ENCODE data around the gene ESRP2.
A peak's percentile ranks its signal among the peaks of the same experiment; 100 is the strongest.

The ESRP2 gene

DNA sequence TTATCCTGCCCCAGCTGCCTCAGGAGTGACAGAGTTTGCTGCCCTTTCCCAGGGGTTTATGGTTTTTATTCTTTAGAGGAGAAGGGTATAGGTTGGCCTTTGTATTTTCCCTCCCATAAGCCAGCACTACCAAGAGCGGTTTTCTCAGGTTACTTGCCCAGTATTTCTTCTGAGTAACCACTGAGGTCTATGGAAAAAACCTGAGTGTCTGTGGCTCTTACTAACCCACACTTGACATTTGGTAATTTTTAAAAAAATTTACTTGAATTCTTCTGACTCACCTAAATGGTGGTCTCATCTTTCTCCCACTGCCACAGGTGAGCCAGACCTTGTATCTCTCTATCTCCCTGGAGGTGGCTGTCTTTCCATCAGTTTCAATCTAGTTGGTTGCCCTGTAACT is 34.4 kb upstream of the ESRP2 start:
- Mint-ChIP-seq H3K36me3 (ENCODE audit: low read depth) (peaks cover 45% of the 10 kb centered on the region), H3K9me3 (no peaks in the 10 kb centered on the region), H3K27me3 (no peaks in the 10 kb centered on the region), H3K4me3 (peak overlapping the region; percentile 23), H3K4me1 (ENCODE audit: low read depth) (peaks cover 96% of the 10 kb centered on the region), H3K27ac (peak overlapping the region; percentile 91)

- H3K9me3 Mint-ChIP-seq, result no peaks in the 10 kb centered on the region
- peak overlapping the region; percentile 64 for H3K4me3 Mint-ChIP-seq
- H3K36me3 Mint-ChIP-seq (ENCODE audit: low read depth), result peaks cover 44% of the 10 kb centered on the region
- no peaks in the 10 kb centered on the region for H3K27me3 Mint-ChIP-seq
- peak overlapping the region; percentile 91 for H3K27ac Mint-ChIP-seq
- peaks cover 93% of the 10 kb centered on the region for H3K4me1 Mint-ChIP-seq (ENCODE audit: low read depth)
Measured at GRCh38 chr16:68269793-68270192, 33.9 kb upstream of the ESRP2 start.

DNA sequence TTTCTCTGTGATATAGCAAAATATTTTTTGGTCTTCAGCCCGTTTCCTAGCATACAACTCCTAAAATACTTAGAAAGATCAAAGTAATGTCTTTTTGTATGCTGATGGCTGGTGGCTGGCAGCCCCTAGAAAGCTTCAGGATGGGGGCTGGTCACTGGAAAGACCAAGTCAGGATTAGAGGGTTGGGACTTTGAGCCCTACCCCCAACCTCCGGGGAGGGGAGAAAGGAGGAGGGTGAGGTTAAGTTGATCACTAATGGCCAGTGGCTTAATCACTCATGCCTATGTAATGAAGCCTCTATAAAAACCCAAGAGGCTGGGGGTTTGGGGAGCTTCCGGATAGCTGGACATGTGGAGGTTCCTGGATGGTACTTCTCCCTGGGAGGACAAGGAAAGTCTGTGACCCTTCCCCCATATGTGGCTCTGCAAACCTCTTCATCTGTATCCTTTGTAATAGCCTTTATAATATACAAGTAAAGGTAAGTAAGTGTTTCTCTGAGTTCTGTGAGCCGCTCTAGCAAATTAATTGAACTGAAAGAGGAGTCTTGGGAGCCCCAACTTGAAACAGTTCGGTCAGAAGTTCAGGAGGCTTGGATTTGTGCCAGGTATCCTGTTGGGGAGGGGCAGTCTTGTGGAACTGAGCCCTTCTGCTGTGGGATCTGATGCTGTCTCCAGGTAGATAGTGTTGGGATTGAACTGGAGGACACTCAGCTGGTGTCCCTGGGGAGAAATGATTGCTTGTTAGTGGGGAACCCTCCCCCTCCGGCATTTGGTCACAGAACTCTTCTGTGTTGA is 31.9 kb upstream of the ESRP2 start:
- peaks cover 27% of the 10 kb centered on the region for H3K36me3 Mint-ChIP-seq (ENCODE audit: low read depth)
- no peaks in the 10 kb centered on the region for H3K9me3 Mint-ChIP-seq
- peak overlapping the region; percentile 68 for H3K4me3 Mint-ChIP-seq
- H3K27me3 Mint-ChIP-seq, result no peaks in the 10 kb centered on the region
- H3K27ac Mint-ChIP-seq, result peak overlapping the region; percentile 89
- peaks cover 85% of the 10 kb centered on the region for H3K4me1 Mint-ChIP-seq (ENCODE audit: low read depth)

GRCh38 chr16:68265078-68265920 is 29.4 kb upstream of the ESRP2 start:
- H3K4me1 Mint-ChIP-seq (ENCODE audit: low read depth), result peaks cover 66% of the 10 kb centered on the region
- H3K4me3 Mint-ChIP-seq, result peak overlapping the region; percentile 95

DNA sequence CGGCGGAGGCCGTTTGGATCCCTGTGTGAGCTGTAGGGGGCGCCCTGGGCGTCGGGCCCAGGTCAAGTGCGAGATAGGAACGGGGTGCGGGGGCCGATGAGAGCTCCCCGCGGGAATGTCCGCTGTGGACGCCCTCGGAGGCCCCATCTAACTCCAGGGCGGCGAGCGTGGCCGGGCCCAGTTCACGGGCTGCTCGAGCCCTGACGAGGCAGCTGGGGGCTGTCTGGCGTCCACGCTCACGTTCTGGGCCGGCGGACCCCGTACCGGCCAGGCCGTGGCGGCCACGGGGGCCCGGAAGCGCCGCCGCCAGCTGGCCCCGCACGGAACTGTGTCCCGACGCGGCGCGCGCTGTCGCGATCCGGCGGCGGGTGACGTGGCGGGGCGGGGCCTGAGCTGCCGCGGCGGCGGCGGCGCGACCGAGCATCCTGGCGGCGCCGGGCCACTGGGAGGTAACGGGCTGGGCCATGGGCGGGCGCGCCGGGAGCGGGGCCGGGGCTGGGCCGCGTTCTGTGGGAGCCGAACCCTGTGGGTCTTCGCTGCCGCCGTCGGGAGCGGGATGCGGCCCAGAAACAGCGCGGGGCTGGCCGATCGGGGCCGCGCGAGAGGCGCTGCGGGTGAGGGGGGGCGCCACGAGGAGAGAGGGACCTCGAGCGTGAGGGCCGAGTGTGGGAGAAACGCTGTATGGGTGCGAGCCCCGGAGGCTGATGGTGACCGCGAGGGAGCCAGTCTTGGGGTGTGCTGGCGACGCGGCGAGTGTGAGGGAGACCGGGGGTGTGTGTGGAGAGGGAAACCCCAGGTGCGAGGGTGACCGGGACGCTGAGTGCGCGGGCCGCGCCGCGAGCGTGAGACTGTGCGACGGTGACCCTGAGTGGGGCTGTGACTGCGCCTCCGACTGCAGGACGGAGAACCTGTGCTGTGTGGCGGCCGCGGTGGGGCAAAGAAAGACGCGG is 28.5 kb upstream of the ESRP2 start, which contains the start of gene SLC7A6:
SLC7A6 (plus strand) TSS at position 399 of the 950 bp plus-strand sequence. CDS start 10,201 bp downstream, outside the sequence.
- Mint-ChIP-seq H3K9me3 (no peaks in the 10 kb centered on the region), H3K36me3 (ENCODE audit: low read depth) (peaks cover 16% of the 10 kb centered on the region), H3K27me3 (no peaks in the 10 kb centered on the region), H3K4me1 (ENCODE audit: low read depth) (peaks cover 57% of the 10 kb centered on the region), H3K4me3 (peak within 1 kb of the TSS; percentile 95), H3K27ac (peak within 1 kb of the TSS; percentile 98)

More at GRCh38 chr16:68265078-68265920, 29.4 kb upstream of the ESRP2 start:
- Mint-ChIP-seq H3K27me3 (no peaks in the 10 kb centered on the region), H3K27ac (peak overlapping the region; percentile 98), H3K9me3 (no peaks in the 10 kb centered on the region), H3K36me3 (ENCODE audit: low read depth) (peaks cover 18% of the 10 kb centered on the region)

- Mint-ChIP-seq H3K36me3 (ENCODE audit: low read depth) (peaks cover 13% of the 10 kb centered on the region), H3K4me1 (ENCODE audit: low read depth) (peaks cover 49% of the 10 kb centered on the region), H3K4me3 (peak overlapping the region; percentile 84), H3K9me3 (no peaks in the 10 kb centered on the region), H3K27ac (peak overlapping the region; percentile 93), H3K27me3 (no peaks in the 10 kb centered on the region)
Measured at GRCh38 chr16:68263559-68264127, 27.7 kb upstream of the ESRP2 start.

DNA sequence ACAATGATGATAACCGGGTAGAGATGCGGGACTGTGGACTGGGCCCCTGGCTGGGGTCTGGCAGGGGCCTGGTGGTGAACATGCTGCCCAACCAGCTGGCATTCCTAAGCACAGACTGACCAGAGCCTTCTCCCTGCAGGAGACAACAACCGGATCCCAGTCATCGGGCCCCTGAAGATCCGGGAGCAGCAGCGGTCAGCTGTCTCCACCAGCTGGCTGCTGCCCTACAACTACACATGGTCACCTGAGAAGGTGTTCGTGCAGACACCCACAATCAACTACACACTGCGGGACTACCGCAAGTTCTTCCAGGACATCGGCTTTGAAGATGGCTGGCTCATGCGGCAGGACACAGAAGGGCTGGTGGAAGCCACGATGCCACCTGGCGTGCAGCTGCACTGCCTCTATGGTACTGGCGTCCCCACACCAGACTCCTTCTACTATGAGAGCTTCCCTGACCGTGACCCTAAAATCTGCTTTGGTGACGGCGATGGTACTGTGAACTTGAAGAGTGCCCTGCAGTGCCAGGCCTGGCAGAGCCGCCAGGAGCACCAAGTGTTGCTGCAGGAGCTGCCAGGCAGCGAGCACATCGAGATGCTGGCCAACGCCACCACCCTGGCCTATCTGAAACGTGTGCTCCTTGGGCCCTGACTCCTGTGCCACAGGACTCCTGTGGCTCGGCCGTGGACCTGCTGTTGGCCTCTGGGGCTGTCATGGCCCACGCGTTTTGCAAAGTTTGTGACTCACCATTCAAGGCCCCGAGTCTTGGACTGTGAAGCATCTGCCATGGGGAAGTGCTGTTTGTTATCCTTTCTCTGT is 23.3 kb upstream of the ESRP2 start:
- no peaks in the 10 kb centered on the region for H3K27me3 Mint-ChIP-seq
- H3K4me3 Mint-ChIP-seq, result no peak overlapping the region
- H3K4me1 Mint-ChIP-seq (ENCODE audit: low read depth), result peaks cover 23% of the 10 kb centered on the region
- H3K27ac Mint-ChIP-seq, result no peak overlapping the region
- H3K9me3 Mint-ChIP-seq, result no peaks in the 10 kb centered on the region
- peaks cover 10% of the 10 kb centered on the region for H3K36me3 Mint-ChIP-seq (ENCODE audit: low read depth)

DNA sequence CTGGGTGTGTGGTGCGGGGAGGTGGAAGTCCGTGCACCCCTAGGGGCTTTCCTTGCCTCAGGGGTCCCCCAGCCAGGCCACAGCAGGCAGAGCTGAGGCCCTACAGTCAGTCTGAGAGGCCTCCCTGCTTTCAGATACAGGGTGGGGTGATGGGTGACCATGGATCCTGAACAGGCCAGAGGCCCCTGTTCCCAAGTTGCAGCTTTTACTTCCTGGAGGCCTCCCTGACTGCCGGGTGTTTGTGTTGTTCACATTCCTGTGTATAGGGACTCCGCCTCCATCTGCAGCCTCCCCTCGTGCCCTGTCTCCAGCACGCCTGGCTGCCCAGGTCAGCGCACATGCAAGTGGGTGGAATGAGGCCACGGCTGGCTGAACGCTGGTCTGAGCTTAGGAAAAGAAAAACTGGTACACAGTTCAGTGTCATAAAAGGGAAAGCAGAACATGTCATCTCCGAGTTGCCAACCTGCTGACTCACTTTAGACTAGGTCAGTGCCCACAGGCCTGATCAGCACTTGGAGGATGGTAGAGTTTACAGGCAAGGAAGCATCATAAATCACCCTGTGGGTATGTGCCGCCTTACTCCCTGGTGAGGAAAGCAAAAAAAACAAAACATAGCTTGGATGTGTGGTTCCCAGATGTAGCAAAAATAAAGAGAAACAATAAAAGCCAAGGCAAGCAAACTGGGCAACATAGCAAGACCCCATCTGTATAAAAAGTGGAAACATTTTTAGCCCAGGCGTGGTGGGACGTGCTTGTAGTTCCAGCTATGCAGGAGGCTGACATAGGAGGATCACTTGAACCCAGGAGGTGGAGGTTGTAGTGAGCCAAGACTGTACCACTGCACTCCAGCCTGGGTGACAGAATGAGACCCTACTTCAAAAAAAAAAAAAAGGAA is 22.2 kb upstream of the ESRP2 start:
- no peaks in the 10 kb centered on the region for H3K27me3 Mint-ChIP-seq
- H3K36me3 Mint-ChIP-seq (ENCODE audit: low read depth), result peaks cover 10% of the 10 kb centered on the region
- no peak overlapping the region for H3K4me3 Mint-ChIP-seq
- no peak overlapping the region for H3K27ac Mint-ChIP-seq
- no peaks in the 10 kb centered on the region for H3K9me3 Mint-ChIP-seq
- peaks cover 14% of the 10 kb centered on the region for H3K4me1 Mint-ChIP-seq (ENCODE audit: low read depth)

- Mint-ChIP-seq H3K4me1 (ENCODE audit: low read depth) (peaks cover 11% of the 10 kb centered on the region), H3K4me3 (no peak overlapping the region), H3K36me3 (ENCODE audit: low read depth) (peaks cover 10% of the 10 kb centered on the region), H3K27ac (no peak overlapping the region), H3K9me3 (no peaks in the 10 kb centered on the region), H3K27me3 (no peaks in the 10 kb centered on the region)
Measured at GRCh38 chr16:68257251-68257905, 21.5 kb upstream of the ESRP2 start.

- Mint-ChIP-seq H3K27ac (no peak overlapping the region), H3K36me3 (ENCODE audit: low read depth) (peaks cover 18% of the 10 kb centered on the region), H3K4me1 (ENCODE audit: low read depth) (peaks cover 9% of the 10 kb centered on the region), H3K27me3 (no peaks in the 10 kb centered on the region), H3K4me3 (no peak overlapping the region), H3K9me3 (no peaks in the 10 kb centered on the region)
Measured at GRCh38 chr16:68255712-68256111, 19.8 kb upstream of the ESRP2 start.

GRCh38 chr16:68253721-68254120 is 17.8 kb upstream of the ESRP2 start:
- Mint-ChIP-seq H3K4me3 (no peak overlapping the region), H3K4me1 (ENCODE audit: low read depth) (peaks cover 9% of the 10 kb centered on the region), H3K27me3 (no peaks in the 10 kb centered on the region), H3K27ac (no peak overlapping the region), H3K36me3 (ENCODE audit: low read depth) (peaks cover 16% of the 10 kb centered on the region), H3K9me3 (no peaks in the 10 kb centered on the region)

DNA sequence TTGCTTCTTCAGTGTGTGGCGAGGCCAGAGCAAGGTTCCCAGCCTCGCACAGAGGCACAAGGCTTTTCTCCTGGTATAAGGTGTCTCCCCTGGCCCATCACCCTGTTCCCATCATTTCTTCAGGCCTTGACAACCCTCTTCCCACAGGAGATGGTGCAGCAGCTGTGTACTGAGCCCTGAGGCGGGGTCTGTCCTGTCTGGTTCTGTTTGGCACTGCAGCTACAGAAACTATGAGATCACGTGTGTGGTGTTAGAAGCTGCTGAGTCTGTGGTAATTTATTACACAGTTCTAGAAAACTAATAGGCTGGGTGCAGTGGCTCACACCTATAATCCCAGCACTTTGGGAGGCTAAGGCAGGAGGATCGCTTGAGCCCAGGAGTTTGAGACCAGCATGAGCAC is 16.5 kb upstream of the ESRP2 start:
- H3K4me3 Mint-ChIP-seq, result no peak overlapping the region
- peaks cover 8% of the 10 kb centered on the region for H3K4me1 Mint-ChIP-seq (ENCODE audit: low read depth)
- H3K27me3 Mint-ChIP-seq, result no peaks in the 10 kb centered on the region
- H3K27ac Mint-ChIP-seq, result no peak overlapping the region
- no peaks in the 10 kb centered on the region for H3K9me3 Mint-ChIP-seq
- H3K36me3 Mint-ChIP-seq (ENCODE audit: low read depth), result peaks cover 9% of the 10 kb centered on the region
